Sciatic nerve (tissue), 2 donors: ENCODE data around the gene MEIS1. TPM values are rescaled to one million over a fixed set of nuclear protein-coding genes. Genes with fewer than 3 reads are reported as not detected.
"Not testable (repeated sequence)": the region's sequence is repeated elsewhere in the genome, so short reads cannot be mapped to it uniquely, and the experiment has no call there.

Experiments
- ATAC-seq: fragments of 200-7000 bp; cut with Tn5 transposase; one replicate; pipeline ENCODE4 v1.9.1; 2020; ENCODE audit warnings: mild to moderate bottlenecking, moderate library complexity
- DNase-seq: peaks from one replicate; pipeline ENCODE4 v3.0.0-alpha.2; 2020; ENCODE audit warnings: low spot score
- intact Hi-C: fragments of 100-400 bp; cut with DNase I; formaldehyde crosslinking; loops from one replicate; pipeline ENCODE4 v1.14.2; 2022
- total RNA-seq: library from RNA; stranded (reverse); fragmentation: NEBNext Ultra II Directional; extraction: Animal tissue kit (Norgen Biotek cat#: 25700); gene quantifications from one replicate; pipeline ENCODE4 v1.2.1, GENCODE V29; 2021
- donor health status: DM: no; HTN: no; CAD: no.
- donor health status: DM: no; HTN: no; CAD: no.

MEIS1 gene
- 18.0 TPM for total RNA-seq

GRCh38 chr2:66434679-66435548, at the start of gene MEIS1:
Gene MEIS1 (plus strand): TSS chr2:66435125. CDS start chr2:66435857, 732 bp downstream.
- ATAC-seq = peak; percentile 93
- intact Hi-C loops = no loop called here
- DNase-seq = peak; percentile 90

GRCh38 chr2:66387016-66387753, 47.7 kb upstream of the MEIS1 start:
- peak; percentile 30 for ATAC-seq
- intact Hi-C loops = no loop called here
- DNase-seq = no peak

- ATAC-seq (no peak), DNase-seq (no peak)
- intact Hi-C loops = no loop called here
Measured at GRCh38 chr2:66389651-66390131, 45.2 kb upstream of the MEIS1 start.

GRCh38 chr2:66390152-66390551, 44.8 kb upstream of the MEIS1 start:
- DNase-seq (no peak), ATAC-seq (no peak)
- intact Hi-C loops = no loop called here

GRCh38 chr2:66390811-66391210, 44.1 kb upstream of the MEIS1 start:
- intact Hi-C loops = no loop called here
- ATAC-seq = no peak
- DNase-seq = no peak

- DNase-seq, ATAC-seq, intact Hi-C loops: not testable (repeated sequence)
Measured at GRCh38 chr2:66391240-66391639, 43.7 kb upstream of the MEIS1 start.

- DNase-seq (no peak), ATAC-seq (no peak)
- intact Hi-C loops = no loop called here
Measured at GRCh38 chr2:66405473-66405872, 29.5 kb upstream of the MEIS1 start.

GRCh38 chr2:66408905-66409304, 26.0 kb upstream of the MEIS1 start:
- no peak for ATAC-seq
- no peak for DNase-seq
- intact Hi-C loops = no loop called here

GRCh38 chr2:66412874-66413273, 22.1 kb upstream of the MEIS1 start:
- intact Hi-C loops = no loop called here
- ATAC-seq (no peak), DNase-seq (no peak)

GRCh38 chr2:66414896-66415295, 20.0 kb upstream of the MEIS1 start:
- DNase-seq (no peak), ATAC-seq (no peak)
- intact Hi-C loops = no loop called here

- no peak for DNase-seq
- intact Hi-C loops = no loop called here
- no peak for ATAC-seq
Measured at GRCh38 chr2:66418381-66418780, 16.5 kb upstream of the MEIS1 start.

GRCh38 chr2:66421612-66422011, 13.3 kb upstream of the MEIS1 start:
- no peak for DNase-seq
- intact Hi-C loops = no loop called here
- no peak for ATAC-seq

GRCh38 chr2:66423391-66424124, 11.4 kb upstream of the MEIS1 start:
- intact Hi-C loops = no loop called here
- DNase-seq (no peak), ATAC-seq (no peak)

GRCh38 chr2:66426244-66427111, 8.4 kb upstream of the MEIS1 start:
- DNase-seq = no peak
- ATAC-seq = no peak
- intact Hi-C loops = no loop called here

GRCh38 chr2:66427300-66427699, 7.6 kb upstream of the MEIS1 start:
- intact Hi-C loops = no loop called here
- ATAC-seq = no peak
- no peak for DNase-seq

- intact Hi-C loops = no loop called here
- DNase-seq (no peak), ATAC-seq (no peak)
Measured at GRCh38 chr2:66428986-66429612, 5.8 kb upstream of the MEIS1 start.

GRCh38 chr2:66429693-66430504, 5.0 kb upstream of the MEIS1 start:
- intact Hi-C loops = no loop called here
- DNase-seq (no peak), ATAC-seq (no peak)
